Measurements from ENCODE around the gene GCHFR.

GRCh38 chr15:40793216-40793989 is 29.5 kb downstream of the GCHFR start:
- TF ChIP-seq CTCF (conservative IDR thresholded peaks at IDR 0.05; ENCODE audit: low read depth, low read length) (no peak), EZH2 (IDR thresholded peaks at IDR 0.05; ENCODE audit: borderline replicate concordance, low read depth, low read length, poor library complexity, severe bottlenecking) (no peak)
